HG03575 (cell line): ENCODE measurements around the gene FBP2.

Source experiments
- ATAC-seq: cut with Tn5 transposase; IDR thresholded peaks from one replicate; pipeline ENCODE4 v1.9.1; 2021; ENCODE audit not compliant: unreplicated experiment, insufficient number of reproducible peaks, low FRiP score; ENCODE audit errors: extremely low read depth

FBP2 gene

DNA sequence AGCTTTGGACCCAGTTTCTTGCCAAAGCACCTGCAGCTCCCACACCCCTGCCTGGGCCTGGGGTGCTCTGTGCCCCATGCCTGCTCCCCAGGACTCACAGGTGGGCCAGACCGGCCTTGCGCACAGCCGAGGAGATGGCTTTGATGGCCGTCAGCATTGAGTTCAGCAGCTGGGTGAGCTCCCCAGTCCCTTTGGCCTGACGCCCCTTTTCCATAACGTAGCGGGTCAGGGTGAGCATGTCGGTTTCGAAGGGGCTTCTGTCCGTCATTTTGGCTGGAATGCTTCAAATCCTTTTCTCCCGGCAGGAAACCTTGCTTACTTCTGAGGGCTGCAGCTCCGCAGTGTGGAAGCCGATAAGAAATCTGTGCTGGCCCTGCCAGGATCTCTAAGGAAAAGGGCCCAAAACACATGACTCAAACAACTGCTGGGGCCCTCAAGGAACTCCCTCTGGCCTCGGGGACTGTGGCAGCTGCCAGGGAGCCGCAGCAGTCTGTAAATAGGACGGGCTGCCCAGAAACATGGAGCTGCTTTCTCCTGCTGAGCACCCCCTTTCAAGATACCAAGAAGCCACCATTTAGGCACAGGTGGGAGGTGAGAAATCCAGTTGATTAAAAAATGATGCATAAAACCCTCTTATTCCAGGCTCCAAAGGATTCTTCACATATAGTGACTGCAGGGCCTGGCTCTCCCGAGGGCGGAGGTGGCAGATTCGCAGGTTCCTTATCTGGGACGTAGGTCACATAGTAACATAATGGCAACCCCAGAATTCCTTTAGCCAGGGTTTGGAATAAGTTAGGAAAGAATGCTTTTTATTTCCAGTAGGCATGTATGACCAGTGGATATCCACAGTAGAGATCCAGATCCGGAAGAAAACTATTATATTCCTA, at the start of gene FBP2:
FBP2 (minus strand) TSS at position 366 of the 887 bp plus-strand sequence; CDS start at position 268, 98 bp downstream.
- ATAC-seq: no peak

DNA sequence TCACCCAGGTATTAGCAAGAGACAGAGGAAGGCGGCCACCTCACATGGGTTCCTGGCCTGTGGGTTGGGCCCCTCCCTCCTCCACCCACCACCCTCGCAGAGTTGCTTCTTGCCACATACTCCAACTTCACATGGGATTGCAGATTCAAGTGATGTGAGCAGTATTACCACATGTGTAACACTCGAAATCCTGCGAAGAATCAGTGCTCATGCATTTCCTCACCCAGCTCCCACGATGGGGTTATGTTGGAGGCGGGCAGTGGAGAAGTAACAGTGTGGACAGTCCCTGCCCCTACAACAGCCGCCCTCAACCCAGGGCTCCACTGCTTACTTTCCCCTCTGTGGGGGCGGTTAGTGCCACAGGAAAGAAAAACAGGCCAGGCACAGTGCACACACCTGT, 49.6 kb upstream of the FBP2 start:
- ATAC-seq: no peak

DNA sequence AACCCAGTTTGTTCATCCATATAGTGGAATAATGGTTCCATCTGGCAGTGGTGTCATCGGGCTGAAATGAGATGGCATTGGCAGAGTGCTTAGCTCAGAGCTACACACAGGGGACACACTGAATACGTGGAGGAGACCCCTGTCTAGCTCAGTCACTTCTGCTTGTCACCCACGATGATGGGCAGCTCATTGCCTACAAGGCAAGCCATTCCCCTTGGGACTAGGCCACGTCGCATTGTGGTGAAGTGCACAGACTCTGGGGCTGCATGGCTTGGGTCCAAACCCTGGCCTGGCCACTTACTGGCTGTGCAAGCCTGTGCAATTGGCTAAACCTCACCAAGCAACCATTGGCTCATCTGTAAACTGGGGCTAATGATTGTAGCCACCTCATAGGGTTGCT, 48.9 kb upstream of the FBP2 start:
- ATAC-seq: no peak

DNA sequence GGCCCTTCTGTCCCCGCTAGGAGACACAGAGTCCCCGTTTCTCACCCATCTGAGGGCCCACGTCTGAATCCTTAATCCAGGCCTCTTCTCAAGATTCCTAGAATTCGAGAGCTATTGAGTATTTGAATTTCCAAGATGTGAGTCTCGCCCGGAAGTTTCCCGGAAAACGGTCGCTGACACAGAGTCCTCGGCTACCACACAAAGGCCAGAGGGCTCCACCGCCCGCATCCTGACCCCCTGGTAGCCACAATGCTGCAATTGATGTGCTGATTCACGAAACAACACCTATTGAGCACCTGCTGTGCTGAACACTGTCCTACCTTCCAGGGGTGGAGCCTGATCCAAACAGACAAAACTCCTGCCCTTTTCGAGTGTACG, 46.4 kb upstream of the FBP2 start:
- ATAC-seq: no peak

DNA sequence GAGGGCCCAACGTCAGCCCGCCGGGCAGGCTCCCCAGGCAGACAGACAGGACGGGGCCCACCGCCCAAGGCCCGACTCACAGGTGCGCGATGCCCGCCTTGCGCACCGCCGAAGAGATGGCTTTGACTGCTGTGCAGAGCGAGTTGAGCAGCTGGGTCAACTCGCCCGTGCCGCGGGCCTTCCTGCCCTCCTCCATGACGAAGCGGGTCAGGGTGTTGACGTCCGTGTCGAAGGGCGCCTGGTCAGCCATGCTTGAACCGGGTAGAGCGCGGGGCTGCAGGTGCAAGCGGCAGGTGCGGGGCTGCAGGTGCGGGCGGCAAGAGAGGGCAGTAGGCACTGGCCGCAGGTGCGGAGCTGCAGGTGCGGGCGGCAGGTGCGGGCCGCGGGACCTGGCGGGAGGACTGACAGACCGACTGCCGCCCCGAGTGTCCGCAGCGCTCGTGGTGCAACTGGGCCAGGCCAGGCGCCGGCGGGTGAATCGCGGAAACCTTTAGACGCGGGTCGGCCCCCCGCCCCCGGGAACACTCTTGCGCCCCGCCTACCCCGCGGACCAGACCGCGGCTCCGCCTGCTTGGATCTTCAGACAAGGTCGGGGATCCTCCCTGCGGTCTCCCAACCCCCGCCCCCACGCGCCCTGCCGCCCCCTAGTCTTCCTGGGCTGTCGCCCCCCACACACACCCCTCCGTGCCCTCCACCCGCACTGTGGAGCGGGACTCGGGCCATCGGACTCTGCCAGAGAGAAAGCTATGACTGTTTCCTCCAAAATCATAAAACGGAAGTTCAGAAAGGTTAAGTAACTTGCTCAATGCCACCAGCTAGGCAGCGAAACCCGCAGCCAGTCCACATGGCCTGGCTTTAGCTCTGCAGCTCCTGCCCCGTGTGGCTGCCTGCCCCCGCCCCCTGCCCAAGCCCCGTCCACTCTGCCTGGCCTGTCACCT, 45.7 kb upstream of the FBP2 start, which contains the start of gene FBP1:
FBP1 (minus strand) TSS at position 458 of the 938 bp plus-strand sequence; CDS start at position 250, 208 bp downstream.
- no peak for ATAC-seq

DNA sequence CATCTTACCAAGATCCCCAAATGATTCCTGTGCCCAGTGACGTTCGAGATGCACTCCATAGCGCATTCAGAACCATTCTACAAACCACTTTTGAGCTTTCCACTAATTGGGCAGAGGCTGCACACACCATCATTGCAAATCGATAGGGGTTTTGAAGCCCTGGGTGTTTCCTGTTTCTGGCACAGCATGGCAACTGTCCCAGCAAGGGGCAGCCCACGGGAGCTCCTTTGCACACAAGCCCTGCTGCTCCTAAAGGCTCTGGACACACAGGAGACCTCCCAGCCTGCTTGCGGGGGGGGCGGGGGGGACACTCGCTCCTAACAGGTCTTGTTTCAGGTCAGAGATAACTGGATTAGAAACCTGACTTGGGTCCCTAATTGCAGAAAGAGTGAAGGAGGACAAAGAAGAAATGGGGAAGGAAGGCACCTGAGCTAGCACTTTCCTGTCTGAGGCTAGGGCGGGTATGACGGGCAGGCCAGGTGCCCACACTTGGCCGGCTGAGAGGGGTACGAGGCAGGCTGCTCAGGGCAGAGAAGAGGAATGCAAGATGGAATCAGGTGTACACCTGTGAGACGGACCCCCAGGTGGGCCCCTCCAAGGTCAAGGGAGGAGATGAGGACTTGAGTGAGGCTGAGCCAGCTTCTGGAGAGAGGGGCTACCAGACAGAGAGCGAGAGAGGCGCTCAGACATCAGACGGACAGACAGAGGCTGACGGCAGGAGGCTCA, 44.9 kb upstream of the FBP2 start:
- ATAC-seq: no peak

DNA sequence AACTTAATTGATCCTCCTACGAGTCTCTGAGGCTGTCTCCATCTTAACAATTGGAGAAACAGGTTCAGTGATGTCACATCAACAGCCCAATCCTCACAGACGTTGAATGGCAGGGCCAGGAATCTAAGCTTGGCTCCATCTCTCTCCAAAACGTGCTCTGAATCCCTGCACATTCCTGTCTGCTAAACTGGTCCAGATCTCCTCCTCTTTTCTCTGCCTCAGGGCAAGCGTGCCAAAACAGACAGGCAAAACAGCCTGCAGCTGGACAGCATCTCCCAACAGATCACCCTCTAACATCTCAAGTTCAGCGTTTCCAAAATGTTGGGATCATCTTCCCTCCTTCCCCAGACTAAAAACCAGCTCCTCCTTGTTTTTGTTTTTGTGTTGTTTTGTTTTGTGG, 39.1 kb upstream of the FBP2 start:
- ATAC-seq: no peak

DNA sequence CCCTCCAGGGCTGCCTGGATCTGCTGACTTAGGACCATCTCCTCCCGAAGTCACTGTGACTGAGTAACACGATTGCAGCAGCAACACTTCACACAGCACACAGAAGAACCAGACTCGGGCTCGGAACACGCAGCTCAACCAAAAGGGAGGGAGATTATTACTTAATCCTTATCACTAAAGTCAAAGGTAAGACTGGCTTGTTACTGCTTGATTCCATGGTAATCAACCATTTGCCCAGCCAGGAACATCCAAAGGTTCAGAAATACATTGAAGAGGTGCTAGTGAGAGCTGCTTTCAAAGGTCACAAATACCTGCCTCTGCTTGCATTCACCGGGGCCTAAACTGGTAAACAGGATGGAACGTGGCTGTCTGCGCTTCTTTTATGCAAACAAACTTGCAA, 38.0 kb upstream of the FBP2 start:
- ATAC-seq: no peak

DNA sequence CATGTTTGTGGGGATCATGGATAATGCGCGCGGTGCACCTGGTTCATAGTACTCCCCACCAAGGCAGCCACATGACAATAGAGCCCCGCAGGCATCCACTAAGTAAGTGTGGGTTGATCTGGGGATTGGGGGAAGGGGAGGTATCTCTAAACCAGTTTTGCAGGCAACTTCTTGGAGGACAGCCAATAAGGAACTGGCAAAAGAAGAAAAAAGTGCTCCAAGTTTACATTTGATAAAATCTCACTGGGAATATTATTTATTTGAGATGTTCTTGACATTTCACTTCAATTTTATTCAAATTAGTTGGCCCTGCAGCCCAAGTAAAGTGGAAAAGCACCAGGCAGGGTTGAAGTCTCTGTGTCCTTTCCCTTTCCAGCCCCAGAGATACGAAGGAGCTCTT, 37.2 kb upstream of the FBP2 start:
- no peak for ATAC-seq

DNA sequence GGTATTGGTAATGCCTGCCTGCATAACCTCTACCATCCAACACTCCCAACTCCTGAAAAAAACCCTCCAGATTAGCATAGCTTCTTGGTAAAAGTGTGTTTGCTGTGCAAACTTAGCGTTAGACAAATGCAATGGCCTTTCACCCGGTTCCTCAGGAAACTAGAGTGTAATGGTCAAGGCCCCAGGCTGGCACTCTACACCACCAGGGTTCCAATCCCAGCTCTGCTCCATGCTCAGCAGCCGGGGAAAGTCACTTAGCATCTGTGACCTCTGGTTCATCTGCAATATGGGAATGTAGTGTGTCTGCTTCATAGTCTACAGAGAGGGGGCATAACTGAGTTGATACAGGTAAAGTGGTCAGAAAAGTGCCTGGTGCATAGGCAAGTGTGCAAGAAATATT, 36.7 kb upstream of the FBP2 start:
- no peak for ATAC-seq

DNA sequence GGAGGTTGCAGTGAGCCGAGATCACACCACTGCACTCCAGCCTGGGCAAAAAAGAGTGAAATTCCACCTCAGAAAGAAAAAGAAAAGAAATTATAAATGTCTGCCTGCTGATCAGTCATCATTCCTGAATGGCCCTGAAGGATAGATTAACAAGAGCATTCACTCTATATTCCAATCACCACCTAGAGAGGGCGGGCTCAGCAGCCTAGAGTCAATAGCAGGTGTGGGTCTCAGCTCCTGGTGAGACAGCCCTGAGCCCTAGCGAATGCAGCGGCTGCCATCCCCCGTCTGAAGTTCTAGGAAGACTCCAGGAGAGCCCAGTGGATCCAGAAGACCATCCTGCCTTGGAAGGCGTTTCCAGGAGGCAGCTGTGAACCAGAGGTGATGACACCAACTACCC, 33.7 kb upstream of the FBP2 start:
- ATAC-seq: no peak

DNA sequence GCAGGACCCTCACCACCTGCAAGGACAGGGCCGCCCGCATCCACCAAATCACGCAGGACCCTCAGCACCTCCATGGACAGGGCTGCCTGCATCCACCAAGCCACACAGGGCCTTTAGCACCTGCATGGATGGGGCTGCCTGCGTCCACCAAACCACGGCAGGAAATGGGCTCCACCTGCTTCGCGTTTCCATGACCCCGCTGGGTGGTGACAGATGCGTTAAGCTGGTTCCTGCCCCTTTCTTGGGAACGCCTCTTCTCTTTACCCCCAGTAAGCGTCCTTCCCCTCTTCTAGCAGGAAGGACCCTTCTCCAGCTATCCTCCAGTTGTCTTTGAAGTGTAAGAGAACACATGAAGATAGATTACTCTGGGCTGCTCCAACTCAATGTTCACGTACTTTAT, 32.2 kb upstream of the FBP2 start:
- ATAC-seq: no peak

DNA sequence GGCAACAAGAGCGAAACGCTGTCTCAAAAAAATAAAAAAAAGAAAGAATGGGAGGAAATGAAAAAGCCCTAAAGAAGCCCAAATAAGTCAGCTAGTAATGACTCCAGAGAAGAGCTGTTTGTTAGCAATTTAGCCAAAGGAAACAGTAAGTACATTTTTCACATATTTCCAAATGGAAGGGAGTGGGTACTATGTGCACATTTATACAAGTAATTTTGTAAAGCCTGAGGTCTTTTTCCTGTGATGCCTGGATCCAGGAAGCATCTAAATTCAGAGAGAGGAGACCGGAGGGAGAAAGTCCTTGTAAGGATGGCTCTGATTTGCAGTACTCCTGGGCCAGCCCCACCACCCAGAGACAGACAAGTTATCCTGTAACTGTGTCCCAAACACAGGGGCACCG, 31.0 kb upstream of the FBP2 start:
- no peak for ATAC-seq

DNA sequence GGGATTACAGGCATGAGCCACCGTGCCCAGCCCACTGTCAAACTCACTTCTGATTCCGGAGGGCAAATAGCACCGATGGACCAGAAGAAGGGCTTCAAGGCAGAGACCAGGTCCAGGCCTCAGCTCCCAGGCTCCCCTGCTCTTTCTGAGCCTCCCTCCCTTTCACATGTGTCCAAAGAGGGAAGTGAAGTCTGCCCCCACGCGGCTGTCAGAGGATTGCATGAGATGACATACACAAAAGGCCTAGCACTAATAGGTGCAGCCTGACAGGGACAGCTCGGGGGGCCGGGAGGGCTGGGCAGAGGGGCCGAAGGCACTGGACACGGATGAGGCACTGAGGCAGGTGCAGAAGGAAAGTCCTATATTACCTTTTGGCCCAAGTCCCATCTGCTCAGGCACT, 29.6 kb upstream of the FBP2 start:
- no peak for ATAC-seq

DNA sequence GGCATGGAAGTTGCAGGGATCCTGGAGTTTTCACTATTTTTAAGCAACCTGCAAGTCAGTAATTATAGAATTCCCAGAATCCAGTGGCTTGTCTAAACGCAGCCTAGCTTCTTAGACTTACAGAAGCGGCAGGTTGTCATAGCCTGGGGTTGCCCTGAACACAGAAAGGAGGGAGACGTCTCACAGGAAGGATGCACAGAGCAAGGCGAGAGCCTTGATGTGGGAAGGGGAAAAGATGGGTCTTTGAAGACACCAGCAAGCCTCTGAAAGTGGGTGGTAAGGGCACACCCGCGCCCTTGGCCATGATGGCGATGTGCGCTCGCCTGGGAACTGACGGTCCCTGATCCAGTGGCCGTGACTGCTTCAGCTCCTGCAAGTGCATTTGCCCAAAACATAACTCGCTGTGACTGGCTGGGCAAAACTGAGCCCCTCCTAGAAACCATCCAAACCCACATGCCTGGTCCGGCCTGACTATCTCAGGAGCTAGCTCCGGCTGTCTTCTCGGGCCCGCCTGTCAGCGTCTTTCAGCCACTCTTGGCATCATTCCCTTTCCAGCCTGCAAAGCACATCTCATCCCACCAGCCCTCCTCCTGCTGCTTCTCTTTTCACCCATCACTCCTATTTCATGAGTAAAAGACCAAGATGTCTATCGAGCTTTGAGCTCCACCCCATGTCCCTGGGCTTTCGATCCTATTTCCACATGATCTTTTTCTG, 28.6 kb upstream of the FBP2 start:
- ATAC-seq: no peak

DNA sequence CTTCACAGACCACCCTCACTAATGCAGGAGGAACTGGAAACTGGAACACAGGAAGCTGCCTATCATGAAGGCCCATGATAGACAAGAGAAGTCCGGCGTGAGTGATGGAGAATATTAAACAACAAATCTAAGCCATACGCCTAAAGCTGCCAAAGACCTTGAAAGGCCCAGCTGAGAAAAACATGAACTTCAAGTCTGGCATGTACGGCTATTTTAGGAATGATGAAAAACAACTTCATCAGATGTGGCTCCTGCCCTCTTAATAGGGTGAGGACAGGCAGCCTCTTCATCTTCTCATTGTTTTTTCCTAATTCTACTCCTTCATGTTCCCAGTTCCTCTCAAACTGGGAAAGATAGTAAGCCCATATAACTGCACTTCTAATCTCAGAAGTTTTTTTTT, 25.4 kb upstream of the FBP2 start:
- no peak for ATAC-seq

DNA sequence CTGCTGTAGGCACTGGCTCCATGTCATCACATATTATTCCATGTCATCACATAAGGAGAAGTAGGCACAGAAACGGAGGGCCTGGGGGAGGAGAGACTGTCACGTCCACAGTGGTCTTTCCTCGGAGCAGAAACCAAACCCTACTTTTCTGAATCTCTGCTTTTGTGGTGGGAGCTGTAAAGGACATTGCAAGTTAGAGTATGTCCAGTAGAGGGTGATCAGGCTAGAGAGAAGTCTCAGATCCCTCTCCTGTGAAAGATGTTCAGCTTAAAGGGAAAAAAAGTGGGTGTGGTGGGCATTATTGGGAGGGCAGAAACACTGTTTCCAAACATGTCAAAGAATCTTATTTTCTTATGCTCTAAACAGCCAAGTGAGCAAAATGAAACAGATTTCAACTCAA, 19.4 kb upstream of the FBP2 start:
- ATAC-seq: no peak

DNA sequence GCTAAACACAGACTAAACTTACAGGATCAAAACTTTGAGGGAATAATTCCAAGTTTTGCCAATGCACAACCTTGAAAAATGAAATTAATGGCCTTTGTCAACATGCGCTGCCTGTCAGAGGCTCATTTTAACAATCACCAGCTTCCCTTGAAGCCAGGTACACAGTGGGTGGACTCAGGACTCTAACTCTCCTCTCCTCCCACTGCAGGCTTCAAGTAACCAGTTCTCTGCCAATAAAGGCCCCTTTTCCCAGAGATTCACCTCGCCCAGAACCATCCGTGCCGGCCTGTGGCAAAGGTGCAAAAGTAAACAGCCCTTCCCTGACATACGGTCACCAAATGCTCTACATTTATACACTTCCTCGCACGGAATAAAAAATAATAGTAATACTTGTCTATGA, 18.4 kb upstream of the FBP2 start:
- ATAC-seq: no peak

DNA sequence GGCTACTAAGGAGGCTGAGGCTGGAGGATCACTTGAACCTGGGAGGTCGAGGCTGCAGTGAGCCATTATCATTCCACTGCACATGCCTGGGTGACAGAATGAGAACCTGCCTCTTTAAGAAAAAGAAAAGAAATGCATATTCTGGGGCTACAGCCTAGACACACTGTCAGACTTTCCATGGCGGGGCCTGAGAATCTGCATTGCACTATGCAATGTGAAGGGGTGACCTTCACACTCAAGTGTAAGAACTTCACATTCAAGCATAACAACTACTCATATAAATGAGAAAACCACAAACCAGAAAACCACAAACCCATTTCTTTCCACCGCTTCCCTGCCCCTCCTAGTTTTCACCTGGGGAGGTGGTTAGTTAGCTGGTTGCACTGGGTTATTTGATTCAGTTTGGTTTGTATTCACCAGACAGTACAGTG, 18.0 kb upstream of the FBP2 start:
- ATAC-seq: no peak
